Measurements from ENCODE around the gene SLC34A1.

SLC34A1 gene

DNA sequence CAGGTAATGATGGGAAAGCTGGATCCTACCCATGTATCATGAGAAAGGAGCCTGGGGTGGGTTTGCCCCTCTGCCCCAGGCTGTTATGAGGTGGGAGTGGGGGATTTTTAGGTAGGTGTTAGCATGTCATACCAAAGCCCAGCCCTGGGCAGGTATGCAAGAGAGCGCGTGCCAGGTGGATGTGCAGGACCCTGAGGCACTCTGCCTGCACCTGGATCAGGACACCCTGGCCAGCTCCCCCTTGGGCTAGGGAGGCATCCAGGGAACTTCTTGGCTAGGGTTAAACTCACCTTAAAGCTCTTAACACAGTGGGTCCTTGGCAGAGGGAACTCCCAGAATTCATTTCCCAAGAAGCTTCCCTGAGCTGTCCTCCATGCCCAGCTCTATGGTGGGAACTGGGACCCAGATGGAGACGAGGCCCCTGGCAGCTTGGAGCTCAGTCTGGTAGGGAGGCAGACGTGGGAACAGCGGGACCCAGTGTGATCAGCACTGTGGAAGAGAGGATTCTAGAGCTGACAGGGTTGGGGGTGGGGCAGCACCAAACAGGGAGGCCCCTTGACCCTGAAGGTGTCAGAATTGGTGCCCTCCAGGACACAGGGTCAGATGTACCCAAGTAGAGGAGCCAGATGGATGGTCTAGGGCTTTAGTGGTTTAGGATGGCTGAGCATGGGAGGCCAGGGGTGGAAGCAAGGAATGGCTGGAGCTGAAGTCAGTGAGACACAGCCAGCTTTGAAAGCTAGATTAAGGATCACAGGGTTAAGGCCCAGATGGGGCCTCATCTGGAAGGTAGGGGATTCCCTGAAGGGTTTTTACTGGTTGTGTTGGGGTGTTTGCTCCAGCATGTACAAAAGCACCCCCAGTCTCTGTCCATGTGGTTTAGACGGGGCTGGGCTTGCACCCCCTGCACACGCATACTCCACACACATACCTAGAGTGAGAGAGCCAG is 60.1 kb downstream of the SLC34A1 start:
- DNase-seq (ENCODE audit: low read depth in 2 of 3, low spot score in 2 of 3), result no peak

DNA sequence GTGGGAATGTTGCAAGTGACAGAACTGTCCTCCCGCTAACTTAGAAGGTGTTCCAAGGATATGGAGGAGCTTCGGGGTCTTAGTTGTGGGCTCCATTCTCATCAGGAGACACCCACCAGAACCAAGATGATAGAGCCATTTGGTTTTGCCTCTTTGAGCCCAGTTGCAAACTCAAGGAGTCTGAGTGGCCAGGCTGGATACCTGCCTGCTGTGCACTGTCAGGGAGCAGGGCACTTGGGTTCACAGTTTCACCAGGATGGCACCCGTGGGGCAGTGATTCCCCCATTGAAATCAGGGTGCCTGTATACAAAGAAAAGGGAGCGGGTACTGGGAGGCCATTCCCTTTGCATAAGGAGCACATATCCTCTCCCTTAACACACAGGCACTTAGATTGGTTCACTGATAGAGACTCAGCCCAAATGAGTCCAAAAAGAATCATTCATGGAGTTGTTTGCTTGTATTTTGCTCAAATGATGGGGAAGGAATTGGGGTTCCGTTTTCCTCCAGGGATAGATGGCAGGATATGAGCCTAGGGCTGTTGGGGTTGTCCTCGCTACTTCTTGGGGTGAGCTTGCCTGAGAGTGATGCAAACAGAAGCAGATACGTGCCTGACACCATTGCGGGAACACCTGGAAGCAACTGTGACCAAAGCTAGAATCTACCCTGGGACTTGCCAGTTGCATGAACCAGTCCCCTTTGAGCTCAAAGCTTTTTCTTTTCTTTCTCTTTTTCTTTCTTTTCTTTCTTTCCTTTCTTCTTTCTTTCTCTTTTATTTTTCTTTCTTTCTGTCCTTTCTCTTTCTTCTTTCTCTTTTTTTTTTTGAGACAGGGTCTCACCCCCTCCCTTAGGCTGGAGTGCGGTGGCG is 61.0 kb downstream of the SLC34A1 start:
- no peak for DNase-seq (ENCODE audit: low read depth in 2 of 3, low spot score in 2 of 3)

DNA sequence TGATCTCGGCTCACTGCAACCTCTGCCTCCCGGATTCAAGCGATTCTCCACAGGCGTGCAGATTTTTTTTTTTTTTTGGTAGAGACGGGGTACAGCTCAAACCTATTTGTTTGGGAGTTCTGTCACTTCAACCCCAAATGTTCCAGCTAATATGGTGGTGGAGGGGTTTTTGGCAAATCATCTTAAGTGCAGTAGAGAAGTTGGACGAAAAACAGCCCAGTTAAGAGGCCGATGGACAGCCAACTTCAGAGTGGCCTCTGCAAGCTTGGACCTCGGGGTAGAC is 61.6 kb downstream of the SLC34A1 start:
- no peak for DNase-seq (ENCODE audit: low read depth in 2 of 3, low spot score in 2 of 3)

DNA sequence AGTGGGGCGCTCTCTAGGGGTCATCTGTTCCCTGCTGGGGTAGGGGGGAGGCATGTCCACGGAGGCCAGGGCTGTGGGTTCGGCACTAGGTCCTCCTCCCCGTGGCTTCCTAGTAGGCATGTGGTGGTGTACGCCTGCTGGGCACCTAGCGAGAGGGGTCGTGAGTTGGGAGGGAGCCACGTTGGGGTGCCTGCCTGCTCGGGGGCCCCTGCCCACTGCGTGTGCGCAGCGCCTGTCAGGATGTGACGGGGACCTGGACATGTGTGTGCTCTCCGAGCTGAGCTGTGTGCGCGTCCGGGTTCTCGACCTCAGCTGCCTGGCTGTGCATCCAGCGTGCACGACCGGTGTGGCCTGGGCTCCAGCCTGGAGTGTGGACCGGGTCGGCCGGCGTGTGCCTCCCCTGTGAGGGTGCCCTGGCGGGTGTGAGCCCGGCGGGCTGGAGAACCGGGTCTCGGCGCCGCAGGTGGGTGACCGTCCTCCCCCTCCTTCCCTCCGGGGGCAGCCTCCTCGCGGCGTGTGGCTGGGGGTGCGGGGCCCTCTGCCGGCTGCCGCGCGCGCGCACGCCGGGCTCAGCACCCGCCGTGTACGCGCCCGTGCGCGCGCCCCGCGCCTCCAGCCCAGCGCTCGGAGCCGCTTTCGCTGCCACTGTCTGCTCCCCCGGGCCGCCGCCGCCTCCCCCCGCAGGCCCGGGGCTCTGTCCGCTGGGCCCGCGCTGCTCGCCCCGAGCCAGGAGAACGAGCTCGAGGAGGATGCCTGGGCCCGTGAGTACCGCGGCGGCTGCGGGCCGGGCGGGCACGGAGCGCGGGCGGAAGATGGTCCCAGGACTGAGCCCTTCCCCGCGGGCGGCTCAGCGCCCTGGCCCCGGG is 62.2 kb downstream of the SLC34A1 start, which contains the start of gene PRR7:
TSS of gene PRR7 (plus strand) at position 615 of the 866 bp plus-strand sequence. CDS start 8,254 bp downstream, outside the sequence.
- DNase-seq (ENCODE audit: low read depth in 2 of 3, low spot score in 2 of 3), result no peak

DNA sequence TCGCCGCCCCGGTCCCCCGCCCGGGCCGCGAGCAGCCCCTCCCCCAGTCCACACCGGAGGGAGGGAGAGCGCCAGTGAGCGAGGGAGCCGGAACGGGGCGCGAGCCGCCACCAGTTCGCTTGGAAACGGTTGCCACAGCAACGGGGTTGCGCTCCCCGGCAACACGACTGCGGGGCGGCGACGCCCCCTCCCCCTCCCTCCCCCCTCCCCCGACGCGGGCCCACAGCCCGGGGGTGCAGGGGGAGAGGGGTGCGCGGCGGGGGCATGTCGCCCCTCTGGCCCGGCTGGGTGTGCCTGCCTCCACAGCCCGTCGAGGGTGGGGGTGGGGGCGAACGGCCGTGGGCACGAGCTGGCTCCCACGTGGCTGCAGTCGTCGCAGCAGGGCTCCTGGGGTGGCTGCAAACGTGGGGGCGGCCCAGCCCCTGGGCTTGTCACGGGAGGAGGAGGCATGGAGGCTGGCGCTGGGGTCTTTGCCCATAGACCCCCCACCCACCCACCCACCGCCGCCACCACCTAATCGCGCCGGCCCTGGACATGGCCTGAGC is 62.9 kb downstream of the SLC34A1 start:
- no peak for DNase-seq (ENCODE audit: low read depth in 2 of 3, low spot score in 2 of 3)

DNA sequence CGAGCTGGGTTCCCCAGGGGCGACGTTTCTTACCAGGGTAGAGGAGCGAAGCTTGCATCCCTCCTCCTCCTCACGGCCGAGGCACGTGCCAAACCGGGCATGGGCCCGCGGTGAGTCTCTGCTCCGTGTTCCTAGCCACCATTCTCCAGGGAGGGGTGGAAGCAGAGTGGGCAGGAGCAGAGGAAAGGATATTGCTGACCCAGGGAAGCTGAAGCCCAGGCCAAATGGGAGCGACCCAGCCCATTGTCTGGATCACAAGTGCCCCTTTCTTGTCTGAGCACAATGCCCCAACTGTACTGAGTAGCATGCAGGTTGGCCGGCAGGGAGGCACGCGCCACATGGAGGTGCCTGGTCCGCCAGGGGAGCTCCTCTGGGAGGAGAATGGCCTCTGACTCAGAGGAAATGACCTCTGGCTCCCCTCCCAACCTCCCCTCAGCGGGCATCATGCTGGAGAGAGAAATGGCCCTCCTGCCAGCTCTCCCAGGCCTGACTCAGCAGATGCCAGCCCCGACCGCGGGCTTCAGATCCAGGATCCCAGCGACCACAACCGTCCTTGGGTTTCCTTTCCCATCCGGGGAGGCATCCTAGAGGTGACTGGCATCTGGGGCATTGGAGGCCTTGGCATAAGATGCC is 63.5 kb downstream of the SLC34A1 start:
- no peak for DNase-seq (ENCODE audit: low read depth in 2 of 3, low spot score in 2 of 3)
